Epithelial cell of esophagus (primary cell): ENCODE measurements around the gene RNF135.
A peak's percentile ranks its signal among the peaks of the same experiment; 100 is the strongest.

Experiments
- DNase-seq: peaks from one replicate; pipeline ENCODE4 v3.0.0; 2010; ENCODE audit warnings: low read depth
- H3K4me3 ChIP-seq: 2 replicates; pipeline ENCODE4 v1.5.1; 2011; ENCODE audit warnings: mild to moderate bottlenecking, low read length, control low read depth
- CTCF ChIP-seq: IDR thresholded peaks from 2 replicates; pipeline ENCODE4 v1.5.1; 2011; ENCODE audit warnings: low read depth, mild to moderate bottlenecking, low read length, control low read depth, inconsistent platforms; ENCODE audit not compliant: insufficient read depth; ENCODE audit errors: missing control alignments

RNF135 gene

GRCh38 chr17:30995347-30995746 is 24.5 kb downstream of the RNF135 start:
- DNase-seq = no peak
- H3K4me3 ChIP-seq = no peak overlapping the region
- TF ChIP-seq CTCF = no peak

DNA sequence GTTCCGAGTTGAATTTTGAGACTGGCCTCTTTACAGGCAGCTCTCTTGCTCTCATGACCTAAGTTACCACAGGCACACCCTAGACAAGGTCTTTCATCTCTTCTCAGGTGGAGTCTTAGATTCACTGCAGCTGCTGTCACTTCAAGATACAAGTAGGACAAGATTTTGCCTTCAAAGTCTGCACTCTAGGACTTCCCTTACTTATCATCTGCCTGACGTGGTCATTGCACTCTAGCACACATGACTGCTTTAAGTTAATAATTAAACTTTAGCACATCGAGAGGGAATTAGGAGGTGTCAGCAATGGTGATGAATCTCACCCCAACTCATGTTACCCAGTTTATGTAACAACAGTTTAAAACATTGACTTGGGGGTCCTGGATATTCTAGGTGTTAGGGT is 25.6 kb downstream of the RNF135 start:
- H3K4me3 ChIP-seq = no peak overlapping the region
- DNase-seq = no peak
- no peak for TF ChIP-seq CTCF

DNA sequence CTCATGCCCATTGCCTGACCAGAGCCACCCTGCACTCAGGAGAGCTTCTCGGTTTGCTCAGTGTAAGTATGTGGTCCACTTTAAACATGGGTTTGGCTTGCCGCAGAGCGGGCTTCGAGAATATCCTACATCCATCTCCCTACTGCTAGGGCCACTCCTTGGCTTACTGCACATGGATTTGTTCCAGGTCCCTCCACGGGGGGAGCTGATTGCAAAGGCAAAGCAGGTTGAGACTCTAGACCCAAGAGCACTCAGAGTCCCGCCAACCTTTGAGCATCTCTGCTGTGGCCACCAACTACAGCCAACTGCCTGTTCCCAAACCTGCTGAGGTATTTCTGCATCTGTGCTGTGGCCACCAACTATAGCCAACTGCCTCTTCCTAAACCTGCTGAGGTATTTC is 26.4 kb downstream of the RNF135 start:
- TF ChIP-seq CTCF = no peak
- H3K4me3 ChIP-seq = no peak overlapping the region
- no peak for DNase-seq

- H3K4me3 ChIP-seq = no peak overlapping the region
- no peak for DNase-seq
- no peak for TF ChIP-seq CTCF
Measured at GRCh38 chr17:30997842-30998241, 27.0 kb downstream of the RNF135 start.

GRCh38 chr17:31002047-31002446 is 31.2 kb downstream of the RNF135 start:
- no peak overlapping the region for H3K4me3 ChIP-seq
- TF ChIP-seq CTCF = no peak
- DNase-seq = peak; percentile 44

- no peak for DNase-seq
- TF ChIP-seq CTCF = no peak
- H3K4me3 ChIP-seq = no peak overlapping the region
Measured at GRCh38 chr17:31003225-31003866, 32.5 kb downstream of the RNF135 start.

GRCh38 chr17:31004160-31004559 is 33.3 kb downstream of the RNF135 start:
- no peak for DNase-seq
- H3K4me3 ChIP-seq = no peak overlapping the region
- no peak for TF ChIP-seq CTCF
